Activated B cell treated with CpG ODN at 0.5 μM for 24 hours (primary cell): Measurements from ENCODE around the gene MARCHF4. TPM values are rescaled to one million over a fixed set of nuclear protein-coding genes. Genes with fewer than 3 reads are reported as not detected.

ENCODE experiments used
- ATAC-seq: fragments of 200-7000 bp; cut with Tn5 transposase; one replicate; pipeline ENCODE4 v1.10.0; 2021; ENCODE audit warnings: low read depth, mild to moderate bottlenecking, moderate library complexity
- CTCF ChIA-PET: fragments of 350-600 bp; sonication (Branson Sonifier 250); formaldehyde crosslinking; loops from one replicate; lab custom pipeline; 2021; ENCODE audit warnings: antibody characterized with exemption; lab: Charles Lee
- POLR2A ChIA-PET: fragments of 350-600 bp; sonication (Branson Sonifier 250); formaldehyde crosslinking; loops from one replicate; lab custom pipeline; 2021; ENCODE audit warnings: antibody characterized with exemption; lab: Charles Lee
- DNase-seq: peaks from one replicate; pipeline ENCODE4 v3.0.0; 2022
- H3K27ac Mint-ChIP-seq: one replicate; pipeline ENCODE4 v1.8.0; 2020; ENCODE audit warnings: mixed read lengths
- H3K27me3 Mint-ChIP-seq: one replicate; pipeline ENCODE4 v1.8.0; 2021; ENCODE audit warnings: mixed read lengths
- H3K36me3 Mint-ChIP-seq: one replicate; pipeline ENCODE4 v1.8.0; 2021; ENCODE audit warnings: low read depth, mixed read lengths
- H3K4me1 Mint-ChIP-seq: one replicate; pipeline ENCODE4 v1.8.0; 2021; ENCODE audit warnings: mixed read lengths
- H3K4me3 Mint-ChIP-seq: one replicate; pipeline ENCODE4 v1.8.0; 2020; ENCODE audit warnings: mild to moderate bottlenecking, mixed read lengths
- H3K9me3 Mint-ChIP-seq: one replicate; pipeline ENCODE4 v1.8.0; 2020; ENCODE audit warnings: mixed read lengths
- intact Hi-C: fragments of 100-400 bp; cut with micrococcal nuclease; formaldehyde crosslinking; loops from one replicate; pipeline ENCODE4 v1.15.1; 2024
- total RNA-seq: library from RNA; stranded (reverse); gene quantifications from 2 replicates; pipeline ENCODE4 v1.2.3, GENCODE V29; 2022
- TF ChIP-seq, protein P1 (sequence below): fragments of 200-600 bp; IDR thresholded peaks from one replicate; pipeline ENCODE4 v1.8.0; 2022; ENCODE audit warnings: antibody characterized with exemption, mild to moderate bottlenecking

Gene MARCHF4
- total RNA-seq, 1 donor from 2014 or later: not detected

DNA sequence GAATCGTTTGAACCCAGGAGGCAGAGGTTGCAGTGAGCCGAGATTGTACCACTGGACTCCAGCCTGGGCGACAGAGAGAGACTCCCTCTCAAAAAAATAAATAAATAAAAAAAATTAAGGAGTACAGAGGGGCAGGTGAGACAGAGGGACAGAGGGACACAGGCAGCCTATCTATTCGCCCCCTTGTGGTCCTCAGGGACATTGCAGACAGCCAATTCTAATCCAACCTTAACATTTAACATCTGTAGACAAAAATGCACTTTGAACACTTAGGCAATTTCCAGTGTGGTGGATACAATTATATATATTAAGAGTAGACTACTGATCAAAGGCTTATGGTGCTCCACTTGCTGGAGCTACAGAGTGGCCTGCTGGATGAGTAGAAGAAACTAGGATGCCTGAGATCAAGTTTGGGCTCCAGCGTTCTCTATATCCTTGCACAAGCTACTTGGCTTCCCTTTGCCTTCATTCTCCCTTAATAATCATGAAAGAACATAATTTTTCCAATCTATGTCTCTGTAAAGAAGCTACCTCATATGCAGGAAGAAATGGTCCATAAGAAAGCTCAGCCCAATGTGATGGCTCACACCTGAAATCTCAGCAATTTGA lies 31.8 kb upstream of the MARCHF4 start:
- H3K36me3 Mint-ChIP-seq: no peaks in the 10 kb centered on the region
- DNase-seq (no peak), ATAC-seq (peak; percentile 88)
- no peaks in the 10 kb centered on the region for H3K4me1 Mint-ChIP-seq
- ChIA-PET CTCF (interaction anchor here (0.7 to 9.2 kb wide), 9 partner anchors 8 to 367 kb away, joined by 3 to 97 read pairs (median 3); no protein-coding TSS in a partner anchor), POLR2A (interaction anchor here (0.5 to 2.5 kb wide), 4 partner anchors 94 to 208 kb away, joined by 3 to 11 read pairs (median 8); partner anchors contain the start of gene RPL37A)
- intact Hi-C loops: loop anchor here (1.0 to 5.0 kb wide), 4 partner anchors 182 to 372 kb away; no protein-coding TSS in a partner anchor
- TF ChIP-seq, protein P1, sequence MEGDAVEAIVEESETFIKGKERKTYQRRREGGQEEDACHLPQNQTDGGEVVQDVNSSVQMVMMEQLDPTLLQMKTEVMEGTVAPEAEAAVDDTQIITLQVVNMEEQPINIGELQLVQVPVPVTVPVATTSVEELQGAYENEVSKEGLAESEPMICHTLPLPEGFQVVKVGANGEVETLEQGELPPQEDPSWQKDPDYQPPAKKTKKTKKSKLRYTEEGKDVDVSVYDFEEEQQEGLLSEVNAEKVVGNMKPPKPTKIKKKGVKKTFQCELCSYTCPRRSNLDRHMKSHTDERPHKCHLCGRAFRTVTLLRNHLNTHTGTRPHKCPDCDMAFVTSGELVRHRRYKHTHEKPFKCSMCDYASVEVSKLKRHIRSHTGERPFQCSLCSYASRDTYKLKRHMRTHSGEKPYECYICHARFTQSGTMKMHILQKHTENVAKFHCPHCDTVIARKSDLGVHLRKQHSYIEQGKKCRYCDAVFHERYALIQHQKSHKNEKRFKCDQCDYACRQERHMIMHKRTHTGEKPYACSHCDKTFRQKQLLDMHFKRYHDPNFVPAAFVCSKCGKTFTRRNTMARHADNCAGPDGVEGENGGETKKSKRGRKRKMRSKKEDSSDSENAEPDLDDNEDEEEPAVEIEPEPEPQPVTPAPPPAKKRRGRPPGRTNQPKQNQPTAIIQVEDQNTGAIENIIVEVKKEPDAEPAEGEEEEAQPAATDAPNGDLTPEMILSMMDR: no peak
- H3K4me3 Mint-ChIP-seq: no peak overlapping the region
- no peaks in the 10 kb centered on the region for H3K9me3 Mint-ChIP-seq
- no peak overlapping the region for H3K27ac Mint-ChIP-seq
- H3K27me3 Mint-ChIP-seq: peaks cover 11% of the 10 kb centered on the region

DNA sequence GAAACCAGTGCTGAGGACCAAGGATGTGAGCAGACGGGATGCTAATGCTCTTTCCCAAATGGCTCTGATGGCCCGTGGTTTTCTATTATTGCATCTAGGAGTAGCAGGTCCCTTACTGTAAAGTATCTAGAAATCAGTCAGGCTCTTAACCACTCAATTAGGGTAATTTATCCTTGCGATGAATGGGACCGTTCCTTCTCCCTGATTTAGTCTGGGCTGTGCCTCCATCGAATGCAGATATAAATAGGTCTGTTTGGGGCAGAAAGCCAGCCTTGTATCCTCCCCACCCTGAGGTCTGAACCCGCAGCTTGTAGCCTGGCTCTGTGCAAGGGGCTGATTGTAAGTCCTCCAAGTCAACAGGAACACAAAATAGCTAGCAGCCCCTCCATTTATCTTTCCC lies 30.5 kb upstream of the MARCHF4 start:
- H3K27me3 Mint-ChIP-seq: peaks cover 2% of the 10 kb centered on the region
- TF ChIP-seq, protein P1: no peak
- no peaks in the 10 kb centered on the region for H3K4me1 Mint-ChIP-seq
- ATAC-seq (no peak), DNase-seq (no peak)
- H3K9me3 Mint-ChIP-seq: no peaks in the 10 kb centered on the region
- no peak overlapping the region for H3K4me3 Mint-ChIP-seq
- H3K36me3 Mint-ChIP-seq: no peaks in the 10 kb centered on the region
- intact Hi-C loops: loop anchor here (5.0 kb wide), 1 partner anchor 370 kb away; no protein-coding TSS in a partner anchor
- CTCF ChIA-PET: interaction anchor here (2.2 to 9.2 kb wide), 2 partner anchors 13 to 180 kb away, joined by 8 to 97 read pairs; no protein-coding TSS in a partner anchor
- H3K27ac Mint-ChIP-seq: no peak overlapping the region
- POLR2A ChIA-PET: interaction anchor here (1.2 to 2.5 kb wide), 2 partner anchors 180 to 207 kb away, joined by 4 to 11 read pairs; no protein-coding TSS in a partner anchor

DNA sequence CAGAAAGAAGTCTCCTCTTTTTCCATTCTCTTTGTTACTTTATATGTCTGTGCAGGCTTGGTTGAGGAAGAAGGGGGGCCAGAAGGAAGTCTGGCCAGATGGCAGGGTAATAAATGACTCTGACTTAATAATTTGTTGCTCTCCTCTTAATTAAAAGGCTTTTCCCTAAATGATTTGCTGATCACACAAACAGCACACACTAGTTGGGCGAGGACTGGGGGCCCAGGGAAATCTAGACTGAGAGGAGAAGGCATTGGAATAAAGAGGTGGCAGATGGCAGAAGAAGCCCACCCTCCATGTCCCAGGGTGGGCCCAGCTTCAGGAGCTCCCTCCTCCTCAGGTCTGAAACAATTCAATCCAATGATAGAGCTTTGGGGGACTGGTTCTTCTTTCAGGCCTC lies 27.3 kb upstream of the MARCHF4 start:
- DNase-seq (no peak), ATAC-seq (no peak)
- POLR2A ChIA-PET: no interaction called here
- Mint-ChIP-seq H3K4me1 (no peaks in the 10 kb centered on the region), H3K36me3 (no peaks in the 10 kb centered on the region), H3K4me3 (no peak overlapping the region), H3K27ac (no peak overlapping the region), H3K27me3 (peaks cover 11% of the 10 kb centered on the region), H3K9me3 (no peaks in the 10 kb centered on the region)
- TF ChIP-seq, protein P1: no peak
- CTCF ChIA-PET: interaction anchor here (9.2 kb wide), 1 partner anchor 177 kb away, joined by 97 read pairs; no protein-coding TSS in a partner anchor
- intact Hi-C loops: loop anchor here (5.0 kb wide), 1 partner anchor 367 kb away; no protein-coding TSS in a partner anchor

DNA sequence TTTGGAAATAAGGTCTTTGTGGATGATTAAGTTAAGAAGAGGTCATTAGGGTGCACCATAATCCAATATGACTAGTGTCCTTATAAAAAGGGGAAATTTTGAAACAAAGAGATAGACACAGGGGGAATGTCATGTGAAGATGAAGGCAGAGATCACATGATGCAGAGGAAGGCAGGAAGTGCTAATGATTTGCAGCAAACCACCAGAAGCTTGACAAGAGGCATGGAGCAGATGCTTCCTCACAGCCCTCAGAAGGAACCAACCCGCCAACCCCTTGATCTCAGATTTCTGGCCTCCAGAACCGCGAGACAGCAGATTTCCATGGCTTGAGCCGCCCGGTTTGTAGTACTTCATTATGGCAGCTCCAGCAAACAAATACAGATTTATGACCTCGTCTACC lies 22.6 kb upstream of the MARCHF4 start:
- H3K4me1 Mint-ChIP-seq: no peaks in the 10 kb centered on the region
- H3K36me3 Mint-ChIP-seq: no peaks in the 10 kb centered on the region
- H3K27me3 Mint-ChIP-seq: peaks cover 24% of the 10 kb centered on the region
- ATAC-seq: no peak
- ChIA-PET CTCF (interaction anchor here (0.5 kb wide), 1 partner anchor 50 kb away, joined by 4 read pairs; no protein-coding TSS in a partner anchor), POLR2A (no interaction called here)
- TF ChIP-seq, protein P1: no peak
- no peak overlapping the region for H3K4me3 Mint-ChIP-seq
- H3K27ac Mint-ChIP-seq: no peak overlapping the region
- intact Hi-C loops: no loop called here
- DNase-seq: no peak
- H3K9me3 Mint-ChIP-seq: no peaks in the 10 kb centered on the region
